BLaER1 treated with 17β-estradiol and CSF1 and Interleukin-3, amounts not matched to agents 10 nM and 100 nM (cell line): ENCODE measurements around the gene PCMT1.
A peak's percentile ranks its signal among the peaks of the same experiment; 100 is the strongest.

Experiments used
- H3K27ac ChIP-seq, 11 experiments: shearing (Covaris generic); formaldehyde crosslinking; 2 replicates each; pipeline ENCODE4 v1.8.1; 2022
- H3K27me3 ChIP-seq, 11 experiments: shearing (Covaris generic); formaldehyde crosslinking; 2 replicates each; pipeline ENCODE4 v1.8.1; 2022
- H3K36me3 ChIP-seq, 11 experiments: shearing (Covaris generic); formaldehyde crosslinking; 2 replicates each; pipeline ENCODE4 v1.8.1; 2022
- H3K4me1 ChIP-seq, 10 experiments: shearing (Covaris generic); formaldehyde crosslinking; 2 replicates each; pipeline ENCODE4 v1.8.1; 2022
- H3K4me2 ChIP-seq, 11 experiments: shearing (Covaris generic); formaldehyde crosslinking; 2 replicates each; pipeline ENCODE4 v1.8.1; 2022
- H3K4me3 ChIP-seq, 10 experiments: shearing (Covaris generic); formaldehyde crosslinking; 2 replicates each; pipeline ENCODE4 v1.8.1; 2022
- H3K9ac ChIP-seq, 11 experiments: shearing (Covaris generic); formaldehyde crosslinking; 2 replicates each; pipeline ENCODE4 v1.8.1; 2022
- H3K9me3 ChIP-seq, 11 experiments: shearing (Covaris generic); formaldehyde crosslinking; replicated peaks in 1 of 11; 2 replicates each; pipeline ENCODE4 v1.8.1; 2022
- H4K20me1 ChIP-seq, 11 experiments: shearing (Covaris generic); formaldehyde crosslinking; 2 replicates each; pipeline ENCODE4 v1.8.1; 2022
- Cebpa-rat ChIP-seq, 11 experiments: shearing (Covaris generic); IDR thresholded peaks; 2 replicates each; pipeline ENCODE4 v1.8.1; 2022

PCMT1 gene

DNA sequence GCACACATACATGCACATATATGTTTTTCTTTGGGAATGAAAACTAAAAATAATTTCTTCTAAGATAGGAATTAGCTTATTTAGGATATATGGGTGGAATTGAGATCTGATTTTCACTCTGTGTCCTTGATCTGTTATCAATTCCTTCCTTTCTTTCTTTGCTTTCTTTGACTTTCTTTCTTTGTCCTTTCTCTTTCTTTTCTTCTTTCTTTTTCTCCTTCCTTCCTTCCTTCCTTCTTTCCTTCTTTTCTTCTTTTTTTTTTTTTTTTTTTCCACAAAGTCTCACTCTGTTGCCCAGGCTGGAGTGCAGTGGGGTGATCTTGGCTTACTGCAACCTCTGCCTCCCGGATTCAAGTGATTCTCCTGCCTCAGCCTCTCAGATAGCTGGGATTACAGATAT, 28.1 kb downstream of the PCMT1 start:
- Histone ChIP-seq H3K4me1 (no peaks in the 10 kb centered on the region), H3K27me3 (no peaks in the 10 kb centered on the region), H3K9me3 (no peaks in the 10 kb centered on the region), H4K20me1 (peaks cover 0 to 31% (median 4%) of the 10 kb centered on the region in 11 experiments; a peak in 7 of 22 replicates), H3K4me2 (no peak overlapping the region), H3K9ac (no peak overlapping the region), H3K36me3 (peaks cover 68 to 99% (median 85%) of the 10 kb centered on the region in 11 experiments), H3K27ac (no peak overlapping the region), H3K4me3 (no peak overlapping the region)
- no peak for TF ChIP-seq Cebpa-rat (IDR thresholded peaks at IDR 0.05)

DNA sequence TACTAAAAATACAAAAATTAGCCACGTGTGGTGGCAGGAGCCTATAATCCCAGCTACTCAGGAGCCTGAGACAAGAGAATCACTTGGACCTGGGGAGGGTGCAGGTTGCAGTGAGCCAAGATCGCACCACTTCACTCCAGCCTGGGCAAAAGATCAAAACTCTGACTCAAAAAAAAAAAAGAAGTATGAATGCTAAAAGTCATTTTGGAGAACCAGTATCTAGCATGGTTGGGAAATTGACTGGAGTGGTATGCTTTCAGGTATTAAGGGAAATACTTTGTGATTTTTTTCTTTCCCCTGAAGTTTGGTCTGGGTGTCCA, 30.1 kb downstream of the PCMT1 start:
- Histone ChIP-seq H3K4me1 (no peaks in the 10 kb centered on the region), H4K20me1 (peaks cover 0 to 31% (median 4%) of the 10 kb centered on the region in 11 experiments; a peak in 7 of 22 replicates), H3K9ac (no peak overlapping the region), H3K4me2 (no peak overlapping the region), H3K4me3 (no peak overlapping the region), H3K36me3 (peaks cover 68 to 99% (median 85%) of the 10 kb centered on the region in 11 experiments), H3K9me3 (peaks cover 0 to 4% (median 0%) of the 10 kb centered on the region in 11 experiments; a peak in 4 of 22 replicates), H3K27ac (no peak overlapping the region), H3K27me3 (no peaks in the 10 kb centered on the region)
- no peak for TF ChIP-seq Cebpa-rat (IDR thresholded peaks at IDR 0.05)

DNA sequence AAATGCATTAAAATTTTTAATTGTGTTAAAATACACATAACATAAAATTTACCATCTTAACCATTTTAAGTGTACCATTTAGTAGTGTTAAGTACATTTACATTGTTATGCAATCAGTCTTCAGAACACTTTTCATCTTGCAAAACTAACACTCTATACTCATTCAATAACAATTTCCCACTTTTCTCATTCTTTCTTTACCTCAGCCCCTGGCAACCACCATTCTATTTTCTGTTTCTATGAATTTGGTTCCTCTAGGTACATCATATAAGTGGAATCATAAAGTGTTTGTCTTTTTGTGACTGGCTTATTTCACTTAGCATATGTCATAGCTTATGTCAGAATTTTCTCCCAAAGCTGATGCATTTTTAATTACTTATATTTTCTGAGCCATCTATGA, 32.2 kb downstream of the PCMT1 start:
- H3K36me3 ChIP-seq, result peaks cover 49 to 79% (median 66%) of the 10 kb centered on the region in 11 experiments
- H3K27me3 ChIP-seq, result no peaks in the 10 kb centered on the region

DNA sequence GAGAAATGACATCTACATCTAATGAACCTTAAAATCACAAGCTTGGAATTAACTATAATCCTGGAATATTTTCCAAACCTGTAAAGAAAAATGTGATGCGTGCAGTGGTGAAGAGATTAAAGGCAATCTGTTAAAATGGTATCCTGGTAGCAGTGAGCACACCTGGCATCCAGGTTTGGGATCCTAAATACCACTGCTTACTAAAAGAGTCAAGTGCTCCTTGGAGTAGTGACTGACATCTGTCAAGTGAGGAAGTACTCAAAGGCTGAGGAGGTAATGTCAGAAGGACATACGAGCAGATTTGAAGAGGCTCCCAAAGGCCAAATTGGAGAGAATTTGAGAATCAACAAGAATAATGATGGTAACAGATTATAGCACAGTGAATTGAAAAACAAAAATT, 32.8 kb downstream of the PCMT1 start:
- Histone ChIP-seq H3K4me1 (no peaks in the 10 kb centered on the region), H3K4me2 (no peak overlapping the region), H3K9ac (no peak overlapping the region), H3K9me3 (peaks cover 0 to 4% (median 0%) of the 10 kb centered on the region in 11 experiments; a peak in 4 of 22 replicates), H3K36me3 (peaks cover 49 to 74% (median 60%) of the 10 kb centered on the region in 11 experiments), H3K4me3 (no peak overlapping the region), H4K20me1 (peaks cover 0 to 24% (median 4%) of the 10 kb centered on the region in 11 experiments; a peak in 6 of 22 replicates), H3K27me3 (no peaks in the 10 kb centered on the region), H3K27ac (no peak overlapping the region)
- TF ChIP-seq Cebpa-rat (IDR thresholded peaks at IDR 0.05), result no peak

More for the DNA sequence above, 32.2 kb downstream of the PCMT1 start:
- H3K4me1 ChIP-seq, result no peaks in the 10 kb centered on the region
- no peak overlapping the region for H3K9ac ChIP-seq
- H3K4me3 ChIP-seq, result no peak overlapping the region
- no peak overlapping the region for H3K4me2 ChIP-seq
- no peak for TF ChIP-seq Cebpa-rat (IDR thresholded peaks at IDR 0.05)
- peaks cover 0 to 25% (median 4%) of the 10 kb centered on the region in 11 experiments; a peak in 7 of 22 replicates for H4K20me1 ChIP-seq
- H3K9me3 ChIP-seq, result peaks cover 0 to 4% (median 0%) of the 10 kb centered on the region in 11 experiments; a peak in 4 of 22 replicates
- no peak overlapping the region for H3K27ac ChIP-seq

DNA sequence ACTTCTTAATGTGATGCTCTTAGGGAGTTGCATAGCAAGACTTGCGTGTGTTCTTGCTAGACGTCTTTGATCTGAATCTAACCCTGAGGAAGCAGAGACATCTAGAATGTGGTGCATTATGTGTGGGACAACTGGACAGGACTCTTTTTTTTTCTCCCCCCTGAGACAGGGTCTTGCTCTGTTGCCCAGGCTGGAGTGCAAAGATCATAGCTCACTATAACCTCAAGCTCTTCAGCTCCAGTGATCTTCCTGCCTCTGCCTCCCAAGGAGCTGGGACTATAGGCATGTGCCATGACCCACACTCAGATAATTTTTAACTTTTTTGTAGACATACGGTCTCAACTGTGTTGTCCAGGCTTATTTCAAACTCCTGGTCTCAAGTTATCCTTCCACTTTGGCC, 34.0 kb downstream of the PCMT1 start:
- Histone ChIP-seq H3K9ac (no peak overlapping the region), H3K4me1 (no peaks in the 10 kb centered on the region), H3K36me3 (peaks cover 41 to 66% (median 49%) of the 10 kb centered on the region in 11 experiments), H3K4me3 (no peak overlapping the region), H3K27me3 (no peaks in the 10 kb centered on the region), H3K9me3 (peaks cover 0 to 4% (median 0%) of the 10 kb centered on the region in 11 experiments; a peak in 4 of 22 replicates), H4K20me1 (peaks cover 0 to 16% (median 0%) of the 10 kb centered on the region in 11 experiments; a peak in 6 of 22 replicates), H3K4me2 (no peak overlapping the region), H3K27ac (no peak overlapping the region)
- TF ChIP-seq Cebpa-rat (IDR thresholded peaks at IDR 0.05), result no peak

DNA sequence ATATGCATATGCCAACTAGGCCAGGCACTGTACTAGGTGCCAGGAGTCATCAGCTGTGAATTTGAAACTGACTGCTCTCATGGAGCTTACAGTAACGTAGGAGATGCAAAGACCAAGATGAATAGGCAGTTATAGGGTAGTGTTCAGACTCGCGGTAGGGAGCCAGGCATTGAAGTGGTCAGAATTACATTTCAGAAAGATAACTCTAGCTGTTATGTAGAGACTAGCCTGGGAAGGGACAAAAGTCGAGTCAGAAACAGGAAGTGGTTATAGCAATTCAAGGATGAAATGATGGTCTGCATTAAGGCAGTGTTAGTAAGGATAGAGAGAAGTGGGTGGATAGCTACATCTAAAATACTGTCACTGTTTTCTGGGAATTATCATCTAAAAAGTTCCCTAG, 56.6 kb downstream of the PCMT1 start:
- peaks cover 0 to 4% (median 0%) of the 10 kb centered on the region in 11 experiments; a peak in 1 of 22 replicates for H4K20me1 ChIP-seq
- no peak for TF ChIP-seq Cebpa-rat (IDR thresholded peaks at IDR 0.05)
- H3K9me3 ChIP-seq, result no peaks in the 10 kb centered on the region
- peak overlapping the region in 1 of 11 experiments; percentile 12; a peak in 2 of 22 replicates for H3K4me2 ChIP-seq
- no peak overlapping the region for H3K9ac ChIP-seq
- H3K27ac ChIP-seq, result no peak overlapping the region
- no peak overlapping the region for H3K4me3 ChIP-seq
- peaks cover 50 to 75% (median 64%) of the 10 kb centered on the region in 11 experiments for H3K36me3 ChIP-seq
- H3K4me1 ChIP-seq, result peaks cover 0 to 12% (median 8%) of the 10 kb centered on the region in 10 experiments; a peak in 12 of 20 replicates
- no peaks in the 10 kb centered on the region for H3K27me3 ChIP-seq

DNA sequence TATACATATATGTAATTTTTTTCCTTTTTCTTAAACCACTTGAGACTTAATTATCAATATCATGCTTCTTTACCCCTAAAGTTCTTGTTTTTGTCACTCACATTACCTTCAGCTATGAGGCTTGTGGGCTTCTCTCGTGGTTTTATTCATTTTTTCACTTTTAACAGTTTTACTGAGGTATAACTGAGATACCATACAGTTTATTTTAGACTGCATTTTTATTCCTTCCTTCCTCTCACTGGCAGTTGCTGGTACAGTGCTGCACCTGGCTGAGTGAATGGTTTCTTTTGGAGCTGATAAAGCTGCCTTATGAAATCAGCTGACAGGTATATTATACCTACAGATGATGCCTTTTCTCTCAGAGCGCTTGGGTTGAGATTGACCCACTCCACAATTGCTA, 60.3 kb downstream of the PCMT1 start:
- peak overlapping the region in 3 of 11 experiments; percentile 8 to 23 (median 21); a peak in 3 of 22 replicates for H3K4me2 ChIP-seq
- peaks cover 0 to 4% (median 0%) of the 10 kb centered on the region in 11 experiments; a peak in 1 of 22 replicates for H4K20me1 ChIP-seq
- peaks cover 33 to 70% (median 50%) of the 10 kb centered on the region in 11 experiments for H3K36me3 ChIP-seq
- no peaks in the 10 kb centered on the region for H3K27me3 ChIP-seq
- H3K9ac ChIP-seq, result no peak overlapping the region
- no peak overlapping the region for H3K4me3 ChIP-seq
- H3K9me3 ChIP-seq, result no peaks in the 10 kb centered on the region
- peaks cover 0 to 12% (median 8%) of the 10 kb centered on the region in 10 experiments; a peak in 12 of 20 replicates for H3K4me1 ChIP-seq
- no peak overlapping the region for H3K27ac ChIP-seq
- no peak for TF ChIP-seq Cebpa-rat (IDR thresholded peaks at IDR 0.05)

DNA sequence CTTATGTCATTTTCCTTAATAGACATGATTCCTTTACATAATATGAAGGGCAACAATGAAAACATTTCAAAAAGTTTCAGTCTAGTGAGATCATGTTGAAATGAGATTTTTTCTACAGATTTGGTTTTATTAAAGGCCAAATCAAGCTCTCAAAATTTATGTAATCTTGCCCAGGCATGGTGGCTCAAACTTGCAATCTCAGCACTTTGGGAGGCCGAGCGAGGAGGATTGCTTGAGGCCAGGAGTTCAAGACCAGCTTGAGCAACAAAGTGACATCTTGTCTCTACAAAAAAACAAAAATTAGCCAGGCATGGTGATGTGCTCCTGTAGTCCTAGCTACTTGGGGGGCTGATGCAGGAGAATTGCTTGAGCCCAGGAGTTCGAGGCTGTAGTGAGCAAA, 63.8 kb downstream of the PCMT1 start:
- H3K9me3 ChIP-seq, result no peaks in the 10 kb centered on the region
- no peaks in the 10 kb centered on the region for H3K27me3 ChIP-seq
- peaks cover 24 to 48% (median 38%) of the 10 kb centered on the region in 11 experiments; a peak in 21 of 22 replicates for H3K36me3 ChIP-seq
- no peak overlapping the region for H3K4me3 ChIP-seq
- no peak overlapping the region for H3K9ac ChIP-seq
- no peak overlapping the region for H3K4me2 ChIP-seq
- H3K4me1 ChIP-seq, result peaks cover 0 to 8% (median 0%) of the 10 kb centered on the region in 10 experiments; a peak in 4 of 20 replicates
- TF ChIP-seq Cebpa-rat (IDR thresholded peaks at IDR 0.05), result no peak
- 0 out of 22 replicates have a peak, but pooled peaks cover 0 to 4% (median 0%) of the 10 kb centered on the region in 11 experiments for H4K20me1 ChIP-seq
- H3K27ac ChIP-seq, result no peak overlapping the region

DNA sequence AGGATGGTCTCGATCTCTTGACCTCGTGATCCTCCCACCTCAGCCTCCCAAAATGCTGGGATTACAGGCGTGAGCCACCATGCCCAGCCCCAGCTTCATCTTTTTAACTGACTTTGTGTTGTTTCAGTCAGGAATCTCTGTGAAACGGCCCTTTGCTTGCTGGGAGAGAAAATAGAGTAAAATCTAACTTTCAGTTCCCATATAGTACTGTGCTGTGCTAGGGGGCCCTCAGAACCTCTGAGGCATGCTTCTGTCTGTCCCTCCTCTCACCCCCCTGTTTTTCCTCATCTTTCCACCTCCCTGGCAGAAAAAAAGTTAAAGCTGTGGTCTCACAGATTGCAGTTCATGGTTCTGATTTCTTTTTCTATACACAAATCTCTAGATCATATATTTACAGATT, 66.2 kb downstream of the PCMT1 start:
- Histone ChIP-seq H3K4me1 (no peaks in the 10 kb centered on the region), H3K36me3 (peaks cover 16 to 37% (median 27%) of the 10 kb centered on the region in 11 experiments; a peak in 21 of 22 replicates), H3K9ac (no peak overlapping the region), H3K27me3 (no peaks in the 10 kb centered on the region), H4K20me1 (no peaks in the 10 kb centered on the region), H3K4me3 (no peak overlapping the region), H3K9me3 (no peaks in the 10 kb centered on the region), H3K4me2 (no peak overlapping the region), H3K27ac (no peak overlapping the region)
- no peak for TF ChIP-seq Cebpa-rat (IDR thresholded peaks at IDR 0.05)

DNA sequence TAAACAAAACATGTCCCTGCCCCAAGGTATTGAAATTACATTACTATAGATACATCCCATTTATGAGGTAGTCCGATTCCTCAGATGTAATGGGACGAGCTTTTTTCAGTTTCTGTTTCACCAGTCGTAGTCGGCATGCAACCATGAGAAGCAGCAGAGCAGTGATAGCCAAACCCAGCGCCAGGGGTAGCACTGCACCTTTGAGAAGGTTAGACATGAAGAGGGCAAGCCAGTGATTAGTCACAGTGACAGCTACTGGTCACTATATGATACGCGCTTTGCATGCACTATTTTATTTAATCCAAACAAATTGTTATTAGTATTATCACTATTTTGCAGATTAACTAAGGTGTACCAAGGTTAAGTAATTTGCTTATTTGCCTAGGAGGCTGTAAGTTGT, 71.0 kb downstream of the PCMT1 start:
- H3K4me2 ChIP-seq, result no peak overlapping the region
- no peaks in the 10 kb centered on the region for H3K27me3 ChIP-seq
- H3K36me3 ChIP-seq, result peaks cover 0 to 8% (median 0%) of the 10 kb centered on the region in 11 experiments; a peak in 3 of 22 replicates
- H3K4me1 ChIP-seq, result no peaks in the 10 kb centered on the region
- H4K20me1 ChIP-seq, result no peaks in the 10 kb centered on the region
- H3K4me3 ChIP-seq, result no peak overlapping the region
- TF ChIP-seq Cebpa-rat (IDR thresholded peaks at IDR 0.05), result no peak
- H3K9me3 ChIP-seq, result no peaks in the 10 kb centered on the region
- no peak overlapping the region for H3K9ac ChIP-seq
- H3K27ac ChIP-seq, result no peak overlapping the region
